GM10266 (cell line): ENCODE results near the gene PDE4B.

Experiments
- DNase-seq: peaks from one replicate; pipeline ENCODE4 v3.0.0; 2012; ENCODE audit errors: extremely low spot score
- CTCF ChIP-seq: IDR thresholded peaks from 2 replicates; pipeline ENCODE4 v1.5.1; 2012; ENCODE audit warnings: mild to moderate bottlenecking, low read depth; ENCODE audit not compliant: control insufficient read depth, insufficient read depth; ENCODE audit errors: missing control alignments

The PDE4B gene

GRCh38 chr1:66285618-66286270 is 493.0 kb downstream of the PDE4B start:
- no peak for DNase-seq
- no peak for TF ChIP-seq CTCF

GRCh38 chr1:66286307-66286706 is 493.6 kb downstream of the PDE4B start:
- no peak for DNase-seq
- no peak for TF ChIP-seq CTCF

GRCh38 chr1:66288048-66288447 is 495.4 kb downstream of the PDE4B start:
- DNase-seq, result no peak
- TF ChIP-seq CTCF, result no peak

- no peak for DNase-seq
- no peak for TF ChIP-seq CTCF
Observed at GRCh38 chr1:66290761-66291530, 498.3 kb downstream of the PDE4B start.

GRCh38 chr1:66291531-66291864 is 498.8 kb downstream of the PDE4B start:
- TF ChIP-seq CTCF, result no peak
- no peak for DNase-seq

GRCh38 chr1:66292305-66292704 is 499.6 kb downstream of the PDE4B start:
- TF ChIP-seq CTCF, result no peak
- DNase-seq, result no peak

- DNase-seq, result no peak
- no peak for TF ChIP-seq CTCF
Observed at GRCh38 chr1:66292944-66293343, 500.2 kb downstream of the PDE4B start.
